A549 (cell line): ENCODE measurements around the gene MIA3. TPM values are rescaled to one million over a fixed set of nuclear protein-coding genes. Genes with fewer than 3 reads are reported as not detected.
A peak's percentile ranks its signal among the peaks of the same experiment; 100 is the strongest.

Experiments
- ATAC-seq, 2 experiments: fragments of 200-7000 bp in 1 of 2; fragments of >200 bp in 1 of 2; cut with Nextera tagmentation in 1 of 2; cut with Tn5 transposase in 1 of 2; 3 replicates each; pipeline versions ENCODE4 v1.8.0 to v1.9.1; 2018 to 2020; ENCODE audit warnings: mild to moderate bottlenecking in 1 of 2, moderate library complexity in 1 of 2
- CTCF ChIA-PET: fragments of 300-600 bp; sonication (Branson Sonifier 250); formaldehyde crosslinking; extraction: SDS; loops from one replicate; lab custom pipeline; 2021; ENCODE audit warnings: antibody characterized with exemption, inconsistent platforms; lab: Yijun Ruan, JAX
- POLR2A ChIA-PET: fragments of 350-600 bp; formaldehyde crosslinking; extraction: SDS; loops from one replicate; lab custom pipeline; 2021; ENCODE audit warnings: antibody characterized with exemption, inconsistent platforms; lab: Yijun Ruan, JAX
- DNase-seq, 2 experiments: peaks; one replicate each; pipeline versions ENCODE4 v3.0.0 to v3.0.0-alpha.2; 2011 to 2016; ENCODE audit warnings: low read depth in 1 of 2, low spot score in 1 of 2
- FAIRE-seq: peaks from 2 replicates; lab custom pipeline; 2011; peaks lifted over from hg19 to GRCh38; lab: Jason Lieb, UNC
- H3K27ac ChIP-seq, 2 experiments: fragments of >200 bp; sonication (Bioruptor Twin); formaldehyde crosslinking; 3 replicates each; pipeline ENCODE4 v1.5.1; 2016 to 2017
- H3K4me1 ChIP-seq: fragments of >200 bp; sonication (Bioruptor Twin); formaldehyde crosslinking; 3 replicates; pipeline ENCODE4 v1.6.1; 2016
- H3K4me2 ChIP-seq: fragments of >200 bp; sonication (Bioruptor Twin); formaldehyde crosslinking; 3 replicates; pipeline ENCODE4 v1.6.1; 2016
- H3K4me3 ChIP-seq: fragments of >200 bp; sonication (Bioruptor Twin); formaldehyde crosslinking; 3 replicates; pipeline ENCODE4 v1.5.1; 2016
- H3K9me3 ChIP-seq: fragments of >200 bp; sonication (Bioruptor Twin); formaldehyde crosslinking; 3 replicates; pipeline ENCODE4 v1.6.1; 2016
- BCL3 ChIP-seq: fragments of >200 bp; sonication (Bioruptor Twin); formaldehyde crosslinking; IDR thresholded peaks from 3 replicates; pipeline ENCODE4 v1.6.1; 2016
- BHLHE40 ChIP-seq: IDR thresholded peaks from 2 replicates; pipeline ENCODE4 v1.6.1; 2012; ENCODE audit warnings: low read depth, low read length, inconsistent platforms
- CBX2 ChIP-seq: fragments of 200-600 bp; sonication (generic); IDR thresholded peaks from 2 replicates; pipeline ENCODE4 v1.6.1; 2016; ENCODE audit warnings: low read depth, mild to moderate bottlenecking, borderline replicate concordance
- CEBPB ChIP-seq, 2 experiments: fragments of >200 bp in 1 of 2; sonication (Bioruptor Twin) in 1 of 2; formaldehyde crosslinking in 1 of 2; IDR thresholded peaks; 2 replicates each; pipeline ENCODE4 v1.6.1; 2012 to 2016
- CHD2 ChIP-seq: fragments of 150-350 bp; IDR thresholded peaks from 2 replicates; pipeline ENCODE4 v1.6.1; 2014; ENCODE audit warnings: low read length; ENCODE audit not compliant: partially characterized antibody
- E2F6 ChIP-seq: IDR thresholded peaks from 2 replicates; pipeline ENCODE4 v1.6.1; 2012; ENCODE audit warnings: low read depth, borderline replicate concordance
- EHF ChIP-seq: fragments of 250-450 bp; sonication (Bioruptor Pico); IDR thresholded peaks from 2 replicates; pipeline ENCODE4 v1.5.0; 2020; ENCODE audit warnings: mild to moderate bottlenecking
- EP300 ChIP-seq, 2 experiments: fragments of >200 bp; sonication (Bioruptor Twin); formaldehyde crosslinking; IDR thresholded peaks; 2 replicates in 1 of 2; 3 replicates in 1 of 2; pipeline ENCODE4 v1.6.1; 2016 to 2017
- FOSB ChIP-seq: fragments of 250-450 bp; sonication (Bioruptor Pico); IDR thresholded peaks from 2 replicates; pipeline ENCODE4 v1.5.0; 2020; ENCODE audit warnings: mild to moderate bottlenecking, moderate library complexity
- HDAC2 ChIP-seq: fragments of 200-600 bp; sonication (generic); IDR thresholded peaks from 2 replicates; pipeline ENCODE4 v1.6.1; 2016
- HEYL ChIP-seq: fragments of 250-450 bp; sonication (Bioruptor Pico); IDR thresholded peaks from 2 replicates; pipeline ENCODE4 v1.8.0; 2021; ENCODE audit warnings: mild to moderate bottlenecking, moderate library complexity
- HMGXB4 ChIP-seq: fragments of 250-450 bp; sonication (Bioruptor Pico); IDR thresholded peaks from 2 replicates; pipeline ENCODE4 v1.5.0; 2021; ENCODE audit warnings: mild to moderate bottlenecking, moderate library complexity, borderline replicate concordance
- HOXA7 ChIP-seq: fragments of 250-450 bp; sonication (Bioruptor Pico); IDR thresholded peaks from 2 replicates; pipeline ENCODE4 v1.5.0; 2020; ENCODE audit warnings: mild to moderate bottlenecking, moderate library complexity
- HOXB13 ChIP-seq: fragments of 250-450 bp; sonication (Bioruptor Pico); IDR thresholded peaks from 2 replicates; pipeline ENCODE4 v1.5.0; 2020; ENCODE audit warnings: low read depth, mild to moderate bottlenecking, moderate library complexity
- HOXB5 ChIP-seq: fragments of 250-450 bp; sonication (Bioruptor Pico); IDR thresholded peaks from 2 replicates; pipeline ENCODE4 v1.5.0; 2020; ENCODE audit warnings: mild to moderate bottlenecking, moderate library complexity
- KDM5A ChIP-seq: fragments of 200-600 bp; sonication (generic); IDR thresholded peaks from 2 replicates; pipeline ENCODE4 v1.6.1; 2016; ENCODE audit warnings: antibody characterized with exemption, mild to moderate bottlenecking
- MAX ChIP-seq: IDR thresholded peaks from 2 replicates; pipeline ENCODE4 v1.6.1; 2012
- POLR2A ChIP-seq: IDR thresholded peaks from 2 replicates; pipeline ENCODE4 v1.6.1; 2012; ENCODE audit warnings: mild to moderate bottlenecking, low read length
- RAD21 ChIP-seq, 2 experiments: fragments of >200 bp in 1 of 2; sonication (Bioruptor Twin) in 1 of 2; formaldehyde crosslinking in 1 of 2; IDR thresholded peaks in 1 of 2; conservative IDR thresholded peaks in 1 of 2; 2 replicates in 1 of 2; 3 replicates in 1 of 2; pipeline ENCODE4 v1.6.1; 2012 to 2018; ENCODE audit warnings: inconsistent platforms in 1 of 2
- REST ChIP-seq: fragments of 200-600 bp; sonication (generic); IDR thresholded peaks from 2 replicates; pipeline ENCODE4 v1.6.1; 2016; ENCODE audit warnings: antibody characterized with exemption, mild to moderate bottlenecking, moderate library complexity
- RFX5 ChIP-seq: fragments of 450-650 bp; IDR thresholded peaks from 2 replicates; pipeline ENCODE4 v1.7.1; 2014; ENCODE audit warnings: antibody characterized with exemption, mild to moderate bottlenecking, moderate library complexity
- SMC3 ChIP-seq: fragments of >200 bp; sonication (Bioruptor Twin); formaldehyde crosslinking; IDR thresholded peaks from 3 replicates; pipeline ENCODE4 v1.6.1; 2018; ENCODE audit warnings: inconsistent platforms
- TFCP2L1 ChIP-seq: fragments of 250-450 bp; sonication (Bioruptor Pico); IDR thresholded peaks from 2 replicates; pipeline ENCODE4 v1.5.0; 2021; ENCODE audit warnings: mild to moderate bottlenecking
- TP53 ChIP-seq: fragments of 250-450 bp; sonication (Bioruptor Pico); IDR thresholded peaks from 2 replicates; pipeline ENCODE4 v1.5.0; 2021; ENCODE audit warnings: mild to moderate bottlenecking, moderate library complexity
- WGBS: methylation state at CpG from one replicate; pipeline ENCODE4 v1.1.6; 2017; ENCODE audit errors: missing lambda C conversion rate; 5-methylcytosine and 5-hydroxymethylcytosine counted together
- polyA plus RNA-seq, 4 experiments: library from polyadenylated mRNA; depleted of rRNA in 3 of 4; stranded (reverse); fragments of >200 nt; fragmentation: RNase III in 1 of 4; extraction: RNeasy Plus Mini Kit Qiagen cat#74134 plus additional on column Dnase treatment in 1 of 4; gene quantifications; 2 replicates in 3 of 4; 3 replicates in 1 of 4; pipeline ENCODE4 v1.2.3, GENCODE V29; 2011 to 2017

The MIA3 gene
- polyA plus RNA-seq, 2 of the 4 experiments (the other 2 are of a cell fraction), result 17.2 to 39.2 TPM

GRCh38 chr1:222711319-222712252, 93.7 kb downstream of the MIA3 start:
- DNase-seq (peak; percentile 55 to 58), ATAC-seq (peak; percentile 71 to 72), FAIRE-seq (no peak)
- H3K27ac ChIP-seq, result peak overlapping the region; percentile 99 to 100
- CTCF ChIA-PET, result interaction anchor here (1.0 to 1.5 kb wide), 4 partner anchors 10 to 246 kb away, joined by 3 to 6 read pairs (median 4); no protein-coding TSS in a partner anchor
- TF ChIP-seq HDAC2, result no peak
- TF ChIP-seq POLR2A, result peak; percentile 31; the same call in 1 of the 2 replicates
- H3K4me3 ChIP-seq, result peak overlapping the region; percentile 74
- WGBS, result 2% methylated on average over 38 of the region's 42 CpGs
- POLR2A ChIA-PET, result interaction anchor here (1.1 to 1.8 kb wide), 2 partner anchors 68 to 246 kb away, joined by 5 to 7 read pairs; no protein-coding TSS in a partner anchor
- H3K4me2 ChIP-seq, result peak overlapping the region; percentile 97
- no peaks in the 10 kb centered on the region for H3K9me3 ChIP-seq
- peaks cover 20% of the 10 kb centered on the region for H3K4me1 ChIP-seq

GRCh38 chr1:222712253-222713090, 94.6 kb downstream of the MIA3 start, which contains the start of the genes AIDA and BROX:
Gene AIDA (minus strand): TSS chr1:222712491. CDS start chr1:222712317, 174 bp downstream.
Gene BROX (plus strand): TSS chr1:222712564. CDS start chr1:222715700, 3,136 bp downstream.
- FAIRE-seq, result no peak
- DNase-seq, result peak; percentile 83 to 85
- H3K4me2 ChIP-seq, result peak within 1 kb of the TSS; percentile 97
- ChIA-PET POLR2A (interaction anchor here (0.6 to 1.8 kb wide), 7 partner anchors 19 to 651 kb away, joined by 3 to 7 read pairs (median 5); no protein-coding TSS in a partner anchor), CTCF (interaction anchor here (1.0 to 1.5 kb wide), 6 partner anchors 13 to 462 kb away, joined by 3 to 5 read pairs (median 4); no protein-coding TSS in a partner anchor)
- peak within 1 kb of the TSS; percentile 99 to 100 for H3K27ac ChIP-seq
- WGBS, result under 1% methylated on average over 31 of the region's 62 CpGs
- H3K4me1 ChIP-seq, result peaks cover 20% of the 10 kb centered on the region
- H3K4me3 ChIP-seq, result peak within 1 kb of the TSS; percentile 74
- H3K9me3 ChIP-seq, result no peaks in the 10 kb centered on the region
- ATAC-seq, result peak; percentile 86 to 91
- peak; percentile 85; the same call in 1 of the 2 replicates for TF ChIP-seq TP53 (CRISPR knock-in tag)
- peak; percentile 83; the same call in 1 of the 2 replicates for TF ChIP-seq HOXA7 (CRISPR knock-in tag)
- 0 out of 2 replicates have a peak, but pooled peaks have one; percentile 37 for TF ChIP-seq MAX
- TF ChIP-seq POLR2A, result no peak; the same call in 1 of the 2 replicates
- peak; percentile 86; the same call in 1 of the 2 replicates for TF ChIP-seq HOXB13 (CRISPR knock-in tag)
- no peak for TF ChIP-seq EP300 (IDR thresholded peaks at IDR 0.05)
- TF ChIP-seq CBX2, result no peak
- TF ChIP-seq CEBPB (IDR thresholded peaks at IDR 0.05), result peak in 1 of 2 experiments; percentile 55; a peak in 2 of 4 replicates
- peak; percentile 58 for TF ChIP-seq BHLHE40
- 0 out of 2 replicates have a peak, but pooled peaks have one; percentile 34 for TF ChIP-seq KDM5A
- no peak for TF ChIP-seq RFX5
- TF ChIP-seq BCL3, result no peak
- peak; percentile 28 for TF ChIP-seq CHD2
- peak; percentile 77; the same call in 1 of the 2 replicates for TF ChIP-seq HEYL
- TF ChIP-seq E2F6, result peak; percentile 42; the same call in 1 of the 2 replicates
- TF ChIP-seq TFCP2L1 (CRISPR knock-in tag), result 0 out of 2 replicates have a peak, but pooled peaks have one; percentile 21
- TF ChIP-seq REST, result peak; percentile 36; the same call in 1 of the 2 replicates
- no peak for TF ChIP-seq SMC3
- TF ChIP-seq FOSB, result peak; percentile 83
- peak; percentile 66; the same call in 1 of the 2 replicates for TF ChIP-seq HMGXB4 (CRISPR knock-in tag)
- peak; percentile 76; the same call in 1 of the 2 replicates for TF ChIP-seq HOXB5 (CRISPR knock-in tag)
- peak; percentile 77; the same call in 1 of the 2 replicates for TF ChIP-seq EHF (CRISPR knock-in tag)
- TF ChIP-seq RAD21 (conservative IDR thresholded peaks at IDR 0.05 in 1 of 2, IDR thresholded peaks at IDR 0.05 in 1 of 2), result no peak
